Suprapubic skin (tissue), 3 donors: ENCODE measurements around the gene SYT13.

ENCODE experiments used
- CTCF ChIP-seq, 2 donors: fragments of 200-600 bp in 1 of 2; fragments of 450-650 bp in 1 of 2; sonication (generic) in 1 of 2; IDR thresholded peaks; one replicate each; pipeline ENCODE4 v1.5.1; 2016 to 2019; ENCODE audit warnings: antibody characterized with exemption in 2 of 2, mild to moderate bottlenecking in 1 of 2, moderate library complexity in 1 of 2
- POLR2AphosphoS5 ChIP-seq, 3 donors: sonication (generic); formaldehyde crosslinking; IDR thresholded peaks; one replicate each; pipeline ENCODE4 v1.6.1; 2017; ENCODE audit warnings: antibody characterized with exemption in 3 of 3

GRCh38 chr11:45209000-45209879, 76.9 kb downstream of the SYT13 start:
- TF ChIP-seq CTCF (IDR thresholded peaks at IDR 0.05) (no peak), POLR2AphosphoS5 (IDR thresholded peaks at IDR 0.05) (no peak)
